Stimulated activated CD4-positive, alpha-beta T cell treated with anti-CD3 and anti-CD28 coated beads, Interleukin-4, amount 100 ng/mL, for 1 hour (primary cell): ENCODE measurements around the gene OSM.
"Not testable (repeated sequence)": the region's sequence is repeated elsewhere in the genome, so short reads cannot be mapped to it uniquely, and the experiment has no call there.

ENCODE experiments used
- DNase-seq: peaks from one replicate; pipeline ENCODE4 v3.0.0-alpha.2; 2020

The OSM gene

DNA sequence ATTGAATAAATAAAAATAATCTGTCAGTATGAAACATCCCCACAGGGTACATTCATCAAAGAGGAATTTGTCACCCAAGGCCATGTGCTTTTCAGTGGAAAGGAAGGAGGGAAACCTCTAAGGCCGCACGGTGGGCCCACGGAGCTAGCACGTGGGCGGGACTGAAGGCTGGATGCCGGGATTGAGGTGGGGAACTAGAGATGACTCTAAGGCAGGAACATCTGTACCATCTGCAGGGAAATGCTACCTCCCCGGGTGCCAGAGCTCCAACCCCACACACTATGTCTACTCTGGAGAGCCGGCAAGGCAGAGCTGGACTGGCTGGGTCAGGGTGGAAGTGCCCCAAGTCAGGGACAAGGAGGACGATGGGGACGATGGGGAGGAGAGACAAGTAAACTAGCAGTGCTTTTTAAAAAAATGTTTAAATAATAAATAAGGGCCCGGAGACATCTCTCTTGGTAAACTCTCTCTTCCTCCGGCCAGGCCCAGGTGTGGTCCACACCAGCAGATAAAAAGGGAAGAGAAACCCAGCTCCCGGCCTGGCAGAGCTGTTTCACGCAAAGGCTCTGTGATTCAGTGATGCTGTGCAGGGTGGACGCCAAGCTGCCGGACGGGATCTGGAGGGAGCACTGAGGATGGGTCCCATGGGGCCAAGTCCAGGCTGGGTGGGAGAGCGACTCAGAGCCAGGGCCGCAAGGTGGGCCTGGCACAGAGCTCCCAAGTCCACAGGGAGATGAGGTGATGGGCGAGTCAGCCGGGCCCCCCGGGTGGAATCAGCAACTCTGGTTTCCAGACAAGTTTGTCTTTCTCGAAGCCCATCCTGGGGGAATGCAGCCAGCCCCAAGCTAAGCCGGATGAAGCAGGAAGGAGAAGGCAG lies 25.9 kb downstream of the OSM start:
- no peak for DNase-seq

DNA sequence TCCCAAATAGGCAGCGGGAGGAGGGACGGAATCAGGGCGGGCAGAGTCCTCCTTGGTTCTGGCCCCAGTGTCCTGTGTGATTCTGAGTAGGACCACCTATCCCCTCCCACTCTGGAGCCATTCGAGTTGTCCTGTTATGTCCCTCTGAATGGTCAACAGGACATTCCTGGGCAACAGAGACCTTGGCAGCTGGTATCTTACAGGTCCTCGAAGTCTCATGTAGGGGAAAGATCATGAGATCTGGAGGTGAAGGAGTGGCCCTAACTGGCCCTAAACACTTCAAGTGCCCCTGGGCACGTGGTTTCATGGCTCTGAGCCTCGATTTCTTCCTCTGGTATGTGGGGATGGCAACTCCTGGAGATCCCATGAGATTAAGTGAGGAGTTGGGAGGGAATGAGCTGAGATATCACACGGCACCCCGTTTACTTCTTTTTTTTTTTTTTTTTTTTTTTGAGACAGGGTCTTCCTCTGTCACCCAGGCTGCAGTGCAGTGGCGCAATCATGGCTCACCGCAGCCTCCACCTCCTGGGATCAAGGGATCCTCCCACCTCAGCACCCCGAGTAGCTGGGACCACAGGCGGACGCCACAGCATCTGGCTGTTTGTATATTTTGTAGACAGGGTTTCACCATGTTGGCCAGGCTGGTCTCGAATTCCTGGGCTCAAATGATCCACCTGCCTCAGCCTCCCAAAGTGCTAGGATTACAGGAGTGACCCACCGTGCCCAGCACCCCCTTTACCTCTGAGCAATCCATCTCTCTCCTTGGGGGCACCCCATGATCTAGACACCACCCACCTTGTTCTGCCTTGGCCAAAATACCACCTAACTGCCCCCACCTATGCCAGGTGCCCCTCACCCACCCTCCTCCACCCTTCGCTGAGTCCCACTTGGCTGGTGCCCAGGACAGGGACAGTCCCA lies 26.9 kb downstream of the OSM start:
- DNase-seq = no peak

DNA sequence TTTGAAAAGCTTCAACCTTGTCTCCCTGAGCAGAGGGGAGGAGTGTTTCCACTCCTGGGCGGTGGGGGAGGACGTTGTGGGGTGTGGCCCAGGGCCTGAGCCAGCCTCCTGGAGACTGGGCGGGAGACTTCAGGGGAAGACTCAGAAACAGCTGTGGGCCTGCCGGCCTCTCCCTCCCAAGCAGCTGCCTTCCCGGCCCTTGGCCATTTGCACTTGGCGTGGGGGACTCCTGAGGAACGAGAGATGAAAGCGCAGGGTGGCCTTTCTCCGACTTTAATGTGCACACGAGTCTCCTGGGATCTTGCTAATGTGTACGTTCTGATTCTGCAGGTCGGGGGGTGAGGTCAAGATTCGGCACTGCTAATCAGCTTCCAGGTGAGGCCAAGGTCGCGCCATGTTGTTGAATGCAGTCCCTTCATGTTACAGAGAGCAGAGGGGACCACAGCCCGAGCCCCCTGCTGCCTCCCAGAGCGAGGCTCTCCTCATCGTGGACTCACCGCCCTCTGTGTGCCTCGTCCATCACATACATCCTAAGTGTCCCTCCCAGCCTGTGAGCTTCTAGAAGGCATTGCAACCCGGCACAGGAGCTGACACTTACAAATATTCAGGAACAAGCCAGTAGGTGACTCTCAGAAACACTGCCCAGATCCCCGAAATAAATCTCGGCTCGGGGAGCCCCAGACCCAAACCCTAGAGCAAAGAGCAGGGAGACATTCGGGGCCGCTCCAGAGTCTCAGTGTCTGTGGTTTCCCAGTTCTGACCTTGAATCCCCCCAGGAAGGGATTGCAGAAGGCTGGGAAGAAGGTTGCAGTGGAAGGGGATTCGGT lies 27.8 kb downstream of the OSM start:
- no peak for DNase-seq

DNA sequence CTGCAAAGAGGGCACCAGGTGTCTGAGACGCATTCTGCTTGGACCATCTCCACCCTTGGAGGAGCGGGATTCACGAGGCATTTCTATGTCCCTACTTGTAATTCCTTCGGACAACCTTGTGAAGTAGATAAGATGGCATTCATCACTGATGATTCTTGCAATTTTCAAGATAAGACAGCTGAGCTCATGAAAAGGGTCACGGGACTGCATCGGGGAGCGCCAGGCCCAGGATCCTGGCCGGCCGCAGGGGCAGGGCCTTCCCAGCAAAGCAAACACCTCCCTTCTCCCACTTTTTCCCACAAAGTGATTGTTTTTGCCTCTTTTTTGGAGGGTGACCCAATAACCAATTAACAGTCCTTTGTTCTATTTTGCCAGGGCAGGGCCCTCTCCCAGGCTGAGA lies 28.5 kb downstream of the OSM start:
- no peak for DNase-seq

DNA sequence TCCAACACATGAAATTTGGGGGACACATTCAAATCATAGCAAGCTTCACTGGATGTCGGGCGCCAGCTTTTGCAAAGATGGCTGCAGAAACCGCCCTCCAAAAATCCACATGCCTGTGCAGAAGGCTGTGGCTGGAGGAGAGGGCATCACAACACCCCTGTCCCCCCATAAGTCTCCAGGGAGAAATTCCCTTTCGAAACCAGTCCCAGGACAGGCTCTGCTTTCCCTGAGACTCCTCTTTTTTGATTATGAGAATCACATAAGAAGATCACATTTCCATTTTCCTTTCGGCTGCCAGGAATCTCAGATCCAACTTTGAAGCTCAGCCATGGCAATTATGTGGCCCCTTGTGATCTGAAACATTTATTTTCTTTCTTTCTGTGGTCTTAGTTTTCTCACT lies 29.8 kb downstream of the OSM start:
- DNase-seq = no peak

DNA sequence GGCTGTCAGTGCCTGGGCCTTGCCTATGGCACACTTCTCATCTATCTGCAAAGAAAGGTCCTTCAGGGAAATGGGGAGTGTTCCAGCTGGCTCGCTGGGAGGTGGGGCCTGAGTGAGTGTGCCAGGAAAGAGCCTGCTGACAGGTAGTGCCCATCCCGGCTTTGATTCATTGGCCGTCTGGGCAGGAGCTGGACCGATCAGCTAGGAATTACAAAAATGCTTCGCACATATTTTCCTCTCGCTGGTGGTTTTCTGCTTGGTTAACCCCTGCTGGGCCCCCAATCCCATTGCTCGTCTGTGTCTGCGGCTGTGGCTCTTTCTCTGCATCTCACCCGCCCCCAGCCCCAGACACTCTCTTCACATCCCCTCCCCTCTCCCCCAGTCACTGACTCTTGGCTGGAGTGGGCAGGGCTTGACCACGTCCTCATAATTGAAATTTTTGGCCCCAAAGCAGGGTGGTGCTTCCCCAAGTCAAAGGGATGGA lies 30.9 kb downstream of the OSM start:
- no peak for DNase-seq

DNA sequence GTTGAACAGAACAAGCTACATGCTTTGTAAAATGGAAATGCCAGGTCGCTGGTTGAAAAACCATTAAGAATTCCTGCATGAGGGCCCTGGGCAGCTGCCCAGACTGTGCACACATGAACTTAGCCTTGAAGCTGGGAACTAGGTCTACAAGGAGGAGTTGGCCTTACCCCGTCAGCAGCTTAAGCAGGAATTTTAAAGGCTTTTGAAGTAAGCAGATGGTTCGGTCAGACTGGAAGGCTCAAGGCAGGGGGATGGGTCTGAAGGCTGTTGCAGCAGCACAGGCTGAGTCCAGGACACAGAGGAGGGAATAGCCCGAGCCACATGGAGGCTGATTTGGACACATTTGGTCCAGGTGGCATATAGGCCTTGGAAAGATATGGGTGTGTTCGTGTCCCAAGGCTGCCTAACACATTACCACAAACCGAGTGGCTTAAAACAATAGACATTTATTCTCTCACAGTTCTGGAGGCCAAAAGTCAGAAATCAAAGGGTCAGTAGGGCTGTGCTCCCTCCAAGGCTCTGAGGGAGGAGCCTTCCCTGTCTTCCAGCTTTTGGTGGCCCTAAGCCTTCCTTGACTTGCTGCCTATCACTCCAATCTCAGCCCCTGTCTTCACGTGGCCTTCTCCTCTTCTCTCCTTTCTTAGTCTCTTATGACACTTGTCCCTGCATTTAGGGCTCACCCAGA lies 31.7 kb downstream of the OSM start:
- DNase-seq = no peak

DNA sequence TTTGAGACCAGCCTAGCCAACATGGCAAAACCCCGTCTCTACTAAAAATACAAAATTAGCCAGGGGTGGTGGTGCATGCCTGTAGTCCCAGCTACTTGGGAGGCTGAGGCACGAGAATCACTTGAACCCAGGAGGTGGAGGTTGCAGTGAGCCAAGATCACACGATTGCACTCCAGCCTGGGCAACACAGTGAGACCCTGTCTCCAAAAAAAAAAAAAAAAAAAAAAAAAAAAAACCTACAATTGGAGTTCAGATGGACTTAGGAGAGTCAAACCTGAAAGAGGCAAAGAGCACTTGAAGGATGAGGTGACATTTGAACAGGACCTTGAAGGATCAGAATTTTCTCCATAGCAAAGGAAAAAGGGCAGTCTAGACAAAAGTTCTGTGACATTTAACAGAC lies 32.3 kb downstream of the OSM start:
- not testable (repeated sequence) for DNase-seq

DNA sequence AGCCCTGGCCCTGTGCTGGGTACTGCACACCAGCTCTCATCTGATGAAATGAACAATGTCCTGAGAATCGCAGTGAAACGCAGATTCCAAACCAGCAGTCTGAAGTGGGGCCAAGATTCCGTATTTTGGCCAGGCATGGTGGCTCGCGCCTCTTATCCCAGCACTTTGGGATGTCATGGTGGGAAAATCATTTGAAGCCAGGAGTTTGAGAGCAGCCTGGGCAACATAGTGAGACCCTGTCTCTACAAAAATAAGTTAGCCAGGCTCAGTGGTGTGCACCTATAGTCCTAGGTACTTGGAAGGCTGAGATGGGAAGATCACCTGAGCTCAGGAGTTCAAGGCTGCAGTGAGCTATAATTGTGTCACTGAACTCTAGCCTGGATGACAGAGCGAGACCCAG lies 33.1 kb downstream of the OSM start:
- no peak for DNase-seq

DNA sequence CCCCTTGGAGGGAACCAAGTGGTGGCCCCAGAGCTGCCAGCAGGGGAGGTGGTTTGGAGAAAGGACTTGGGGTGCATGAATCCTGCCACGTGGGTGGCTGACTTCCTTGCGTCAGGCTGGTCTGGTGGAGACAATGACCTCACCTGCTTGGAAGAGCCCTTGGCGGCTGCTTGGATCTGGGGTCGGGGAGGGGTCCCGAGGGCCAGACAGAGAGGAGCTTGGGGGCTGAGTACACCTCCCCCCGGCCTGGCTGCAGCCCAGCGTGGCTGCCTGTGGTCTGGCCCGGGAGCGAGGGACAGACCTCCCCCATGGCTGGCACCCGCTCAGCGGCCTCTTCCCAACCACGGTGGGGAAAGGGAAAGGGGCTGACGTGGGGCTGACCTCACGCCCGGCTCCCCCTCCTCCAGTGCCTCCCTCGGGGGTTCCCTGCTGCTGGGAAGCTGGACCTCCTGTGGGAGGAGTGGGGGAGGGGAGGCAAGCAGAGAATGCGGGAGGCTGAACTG lies 33.9 kb downstream of the OSM start:
- DNase-seq = no peak

DNA sequence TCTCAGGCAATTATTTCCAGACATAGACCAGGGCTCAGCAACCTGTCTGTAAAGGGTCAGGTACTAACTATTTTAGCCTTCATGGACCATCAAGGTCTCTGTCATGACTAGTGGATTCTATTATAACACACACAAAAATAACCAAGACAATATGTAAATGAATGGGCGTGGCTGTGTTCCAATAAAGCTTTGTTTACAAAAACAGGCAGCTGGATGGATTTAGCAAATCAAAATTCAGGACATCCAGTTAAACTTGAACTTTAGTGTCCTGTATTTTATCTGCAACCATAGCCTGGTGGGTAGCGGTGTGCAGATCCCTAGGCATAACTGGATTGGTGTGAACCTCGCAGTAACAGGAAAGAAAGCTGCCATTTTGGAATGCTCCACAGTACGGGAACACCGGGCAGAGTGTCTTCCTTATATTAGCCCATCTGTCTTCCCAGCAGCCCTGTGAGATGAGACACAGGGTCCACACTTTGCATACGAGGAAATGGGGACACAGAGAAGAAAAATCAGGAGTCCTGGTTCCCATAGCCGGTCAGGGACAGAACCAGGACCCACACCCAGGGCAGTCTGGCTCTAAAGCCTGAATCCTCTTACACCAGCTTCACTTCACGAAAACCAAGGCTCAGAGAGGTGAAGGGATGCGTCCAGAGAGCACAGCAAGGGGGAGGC lies 35.7 kb downstream of the OSM start:
- no peak for DNase-seq

DNA sequence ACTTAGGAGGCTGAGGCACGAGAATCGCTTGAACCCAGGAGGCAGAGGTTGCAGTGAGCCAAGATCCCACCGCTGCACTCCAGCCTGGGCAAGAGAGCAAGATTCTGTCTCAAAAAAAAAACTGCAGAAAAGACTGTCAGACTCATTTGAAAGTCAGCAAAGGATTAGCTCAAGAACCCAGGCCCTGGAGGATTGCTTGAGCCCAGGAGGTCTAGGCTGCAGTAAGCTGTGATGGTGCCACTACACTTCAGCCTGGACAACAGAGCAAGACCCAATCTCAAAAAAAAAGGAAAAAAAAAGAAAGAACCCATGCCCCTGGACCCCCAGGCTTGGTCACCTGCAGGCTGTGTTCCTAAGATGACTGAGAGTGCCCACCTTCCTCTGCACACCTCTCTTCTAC lies 36.3 kb downstream of the OSM start:
- DNase-seq = no peak

DNA sequence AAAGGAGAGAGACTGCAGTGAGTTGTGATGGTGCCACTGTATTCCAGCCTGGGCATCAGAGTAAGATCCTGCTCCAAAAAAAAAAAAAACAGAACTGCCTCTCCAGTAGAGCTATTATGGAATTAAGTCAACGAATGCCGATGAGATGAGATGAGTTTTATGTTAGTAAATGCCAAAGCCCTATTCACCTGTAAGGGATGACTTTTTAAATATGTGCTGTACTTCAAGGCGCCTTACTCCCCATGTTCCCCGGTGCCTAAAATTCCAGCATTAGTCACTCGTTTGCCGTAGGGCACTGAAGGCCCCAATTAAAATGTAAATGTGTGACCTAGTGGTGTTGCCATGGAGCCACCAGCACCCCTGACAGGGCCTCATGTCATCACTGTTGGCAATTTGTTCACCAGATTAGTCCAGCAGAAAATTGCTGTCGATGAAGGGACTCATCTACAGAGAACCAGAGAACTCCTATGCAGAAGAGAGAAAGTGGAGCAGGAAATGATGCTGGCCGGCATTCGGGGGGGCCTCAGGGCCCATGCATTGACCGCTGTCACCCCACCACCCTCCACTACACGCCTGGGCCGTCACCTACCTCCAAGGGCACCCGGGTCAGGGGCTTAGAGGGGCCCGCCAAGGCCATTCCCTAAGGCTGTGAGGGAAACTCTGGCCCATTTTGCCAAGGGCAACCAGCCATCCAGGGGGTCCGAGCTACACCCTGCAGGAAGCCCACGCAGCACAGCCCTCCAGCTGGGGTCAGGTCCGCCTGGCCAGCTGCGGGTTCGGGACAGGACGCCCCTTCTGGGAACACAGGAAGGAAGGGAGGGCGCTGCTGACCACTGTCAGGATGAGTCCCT lies 37.9 kb downstream of the OSM start:
- no peak for DNase-seq

DNA sequence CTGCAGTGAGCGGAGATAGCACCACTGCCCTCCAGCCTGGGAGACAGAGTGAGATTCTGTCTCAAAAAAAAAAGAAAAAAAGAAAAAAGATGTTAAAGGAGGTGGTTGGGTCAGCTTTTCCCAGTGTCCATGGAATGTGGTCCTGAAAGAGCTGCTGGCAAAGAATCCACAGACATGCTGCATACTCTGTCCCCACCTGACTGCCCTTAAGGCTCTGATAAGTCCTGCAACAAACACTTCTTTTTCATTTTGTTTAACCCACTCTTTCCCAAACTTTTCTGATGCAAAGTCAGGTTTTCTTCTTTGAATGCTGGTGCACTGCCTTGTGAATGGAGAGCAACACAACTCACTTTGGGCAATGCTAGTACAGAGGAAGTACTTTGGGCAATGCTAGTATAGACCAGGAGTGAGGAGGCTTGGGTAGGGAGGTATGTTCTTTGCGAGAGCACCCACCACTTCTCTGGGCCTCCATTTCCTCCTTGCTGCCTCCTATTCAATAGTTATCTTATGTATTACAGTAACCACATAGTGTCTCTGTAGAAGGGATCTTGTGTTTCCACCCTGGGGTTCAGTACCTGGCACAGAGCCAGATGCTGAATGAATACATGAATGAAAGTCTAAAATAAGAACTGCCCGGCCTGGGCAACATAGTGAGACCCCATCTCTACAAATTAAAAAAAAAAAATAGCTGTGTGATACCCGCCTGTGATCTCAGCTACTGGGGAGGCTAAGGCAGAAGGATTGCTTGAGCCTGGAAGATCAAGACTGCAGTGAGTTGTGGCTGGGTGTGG lies 39.0 kb downstream of the OSM start:
- no peak for DNase-seq

DNA sequence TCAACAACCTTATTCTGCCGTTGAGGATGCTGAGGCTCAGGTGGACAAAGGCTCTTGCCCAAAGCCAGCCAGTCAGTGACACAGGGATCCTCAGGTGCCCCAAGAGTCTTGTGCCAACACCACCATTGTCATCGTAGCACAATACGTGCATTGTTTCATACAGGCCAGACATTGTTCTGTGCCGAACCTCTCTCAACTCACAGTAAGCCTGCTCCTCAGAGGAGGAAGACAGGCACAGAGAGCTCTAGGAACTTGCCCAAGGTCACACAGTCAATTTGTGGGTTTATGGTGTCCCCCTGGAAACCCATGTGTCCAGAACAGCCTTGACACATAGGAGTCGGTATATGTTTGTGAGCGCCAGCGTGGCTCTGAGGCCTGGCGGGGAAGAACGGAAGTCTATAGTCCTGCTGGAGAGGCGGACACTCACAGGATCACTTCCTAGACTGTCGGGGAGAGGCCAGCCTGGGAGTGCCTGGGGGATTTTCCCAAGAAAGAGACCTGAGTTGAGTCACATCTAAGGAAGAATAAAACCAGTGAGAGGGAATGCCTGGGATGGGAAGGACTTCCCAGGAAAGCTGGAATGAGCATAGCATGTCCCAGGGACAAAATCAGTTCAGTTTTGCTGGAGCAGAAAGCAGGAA lies 40.3 kb downstream of the OSM start:
- no peak for DNase-seq

DNA sequence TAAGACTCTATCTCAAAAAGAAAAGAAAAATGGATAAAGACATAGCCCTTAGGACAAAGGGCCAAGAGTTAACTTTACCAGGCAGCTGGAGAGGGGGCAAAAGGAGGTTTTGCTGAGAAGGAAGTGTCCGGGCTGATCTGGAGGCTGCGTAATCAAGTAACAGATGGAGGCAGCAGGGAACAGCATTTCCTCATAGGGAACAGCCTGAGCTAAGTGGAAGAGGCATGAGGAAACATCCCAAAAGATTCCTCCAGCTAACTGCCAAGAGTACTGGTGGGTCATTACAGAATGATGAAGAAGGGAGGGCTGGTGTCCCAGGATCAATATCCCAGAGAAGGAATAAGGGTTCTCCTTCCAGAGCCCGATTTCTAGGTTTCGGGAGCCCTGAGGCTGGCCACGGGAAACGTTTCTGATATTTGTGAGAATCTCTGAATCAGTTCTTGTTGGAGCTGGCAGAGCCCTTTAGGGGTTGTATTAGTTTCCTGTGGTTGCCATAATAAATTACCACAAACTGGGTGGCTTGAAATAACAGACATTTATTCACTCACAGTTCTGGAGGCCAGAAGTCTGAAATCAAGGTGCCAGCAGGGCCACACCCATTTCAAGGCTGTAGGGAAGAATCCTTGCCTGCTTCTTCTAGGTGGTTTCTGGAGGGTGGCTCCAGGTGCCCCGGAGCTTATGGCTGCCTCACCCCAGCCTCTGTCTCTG lies 41.3 kb downstream of the OSM start:
- DNase-seq = no peak

DNA sequence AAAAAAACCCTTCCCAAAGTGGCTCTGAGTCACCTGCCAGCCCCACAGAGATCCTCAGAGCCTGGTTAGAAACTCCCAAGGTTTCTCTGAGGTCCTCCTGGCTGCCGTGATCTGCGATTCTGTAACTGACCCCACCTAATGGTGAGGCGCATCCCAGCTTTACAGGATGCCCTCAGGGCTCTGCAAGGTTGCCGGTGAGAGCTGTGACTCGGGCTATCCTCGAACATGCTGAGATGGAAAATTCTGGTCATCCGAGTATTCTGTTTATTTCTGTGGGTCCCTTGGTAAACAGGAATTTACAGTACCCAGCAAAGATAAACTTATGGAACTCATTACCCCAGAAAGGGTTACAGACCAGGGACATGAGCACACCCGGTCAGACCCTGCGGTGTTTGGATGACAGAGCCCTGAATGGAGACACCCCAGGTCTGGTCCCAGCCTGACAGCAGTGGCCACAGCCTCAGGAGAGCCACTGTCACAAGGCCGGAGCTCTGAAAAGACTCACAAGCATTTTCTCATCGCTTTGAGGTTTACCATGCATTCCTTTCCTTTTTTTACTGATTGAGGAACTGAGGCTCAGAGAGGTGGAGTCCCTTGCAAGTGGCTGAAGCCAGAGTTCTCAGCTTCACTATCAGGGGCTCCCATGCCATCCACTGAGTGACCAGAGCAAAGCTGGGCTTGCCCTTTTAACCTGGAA lies 42.3 kb downstream of the OSM start:
- DNase-seq = no peak

DNA sequence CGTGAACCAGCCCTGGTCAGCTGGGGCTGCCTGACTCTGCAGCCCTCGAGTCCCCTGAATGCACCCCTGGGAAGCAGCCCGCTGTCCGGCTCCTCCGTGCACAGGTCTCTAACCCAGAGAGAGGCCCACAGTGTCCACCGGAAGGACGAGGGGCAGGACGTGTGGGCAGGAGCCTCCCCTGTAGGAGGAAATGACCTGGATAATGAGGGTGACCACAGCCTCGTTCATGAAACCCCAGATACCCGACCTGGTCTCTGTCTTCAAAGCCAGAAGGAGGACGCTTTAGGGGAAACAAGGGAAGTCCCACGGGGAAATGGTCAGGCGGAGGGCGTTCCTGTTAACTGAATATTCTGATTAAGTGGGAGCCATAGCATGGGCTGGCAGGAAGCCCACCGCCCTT lies 43.3 kb downstream of the OSM start:
- no peak for DNase-seq
